ENCODE results near the gene PAIP2B.

PAIP2B gene

DNA sequence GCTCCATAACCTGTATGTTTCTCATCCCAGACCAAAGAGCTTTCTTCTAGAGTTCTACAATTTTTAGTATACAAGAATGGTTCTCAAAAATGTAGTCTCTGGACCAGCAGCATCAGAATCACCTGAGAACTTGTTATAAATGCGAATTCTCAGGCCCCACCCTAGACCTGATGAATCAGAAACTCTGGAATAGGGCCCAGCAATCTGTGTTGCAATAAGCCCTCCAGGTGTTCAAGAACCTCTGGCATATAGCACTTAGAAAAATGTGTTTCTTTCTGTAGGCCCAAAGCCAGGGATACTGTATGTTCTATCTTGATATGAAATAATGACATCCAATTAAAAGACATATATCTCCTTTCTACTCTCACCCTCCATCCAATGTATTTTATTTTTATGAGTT is 10.4 kb downstream of the PAIP2B start:
- no peak for TF ChIP-seq TARDBP (IDR thresholded peaks at IDR 0.05)
- no peak for TF ChIP-seq CTBP1 (IDR thresholded peaks at IDR 0.05; ENCODE audit: borderline replicate concordance)
- ChIA-PET CTCF (no interaction called here), POLR2A (interaction anchor here (1.3 kb wide), 1 partner anchor 11 kb away, joined by 4 read pairs; the partner anchor contains the start of gene PAIP2B)

DNA sequence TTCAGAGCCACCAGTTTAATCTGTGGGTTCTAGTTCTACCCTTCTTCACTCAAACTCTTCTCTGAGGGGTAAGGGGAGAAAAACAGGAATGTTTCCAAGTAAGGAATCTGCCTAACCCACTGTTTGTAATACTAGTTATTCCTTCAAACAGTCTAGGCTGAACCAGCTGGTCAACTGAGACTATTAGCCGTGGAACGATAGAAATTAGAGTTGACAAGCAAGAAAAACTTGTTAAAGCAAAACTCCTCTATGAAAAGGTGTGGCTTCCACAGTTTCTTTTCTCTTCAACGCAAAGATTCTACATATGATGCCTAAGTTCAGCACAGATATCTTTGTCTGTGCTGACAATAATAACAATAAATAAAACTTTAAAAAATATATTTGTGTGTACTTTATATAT is 11.5 kb downstream of the PAIP2B start:
- ChIA-PET CTCF (no interaction called here), POLR2A (interaction anchor here (1.2 kb wide), 1 partner anchor 12 kb away, joined by 3 read pairs; the partner anchor contains the start of gene PAIP2B)
- DNase-seq (ENCODE audit: extremely low spot score), result no peak
- TF ChIP-seq CTBP1 (IDR thresholded peaks at IDR 0.05; ENCODE audit: borderline replicate concordance) (no peak), SUZ12 (IDR thresholded peaks at IDR 0.05) (no peak)

More for the DNA sequence above, 10.4 kb downstream of the PAIP2B start:
- no peak for DNase-seq (ENCODE audit: extremely low spot score)

DNA sequence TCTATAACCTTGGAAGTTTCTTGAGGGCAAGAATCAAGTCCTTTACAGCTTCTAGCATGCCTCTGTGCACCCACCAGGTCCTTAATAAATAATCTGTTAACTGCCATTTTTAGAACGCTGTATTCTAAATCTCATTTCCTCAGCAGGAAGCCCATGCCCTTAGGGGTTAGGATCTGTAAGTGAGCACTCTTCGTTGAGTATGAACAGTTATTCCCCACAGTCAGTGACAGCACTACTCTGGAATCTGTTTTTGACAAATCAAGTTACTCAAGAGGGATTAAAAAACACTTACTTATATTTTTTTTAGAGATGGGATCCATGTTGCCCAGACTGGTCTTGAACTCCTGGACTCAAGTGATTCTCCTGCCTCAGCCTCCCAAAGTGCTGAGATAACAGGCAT is 14.6 kb downstream of the PAIP2B start:
- no peak for TF ChIP-seq ELF4 (IDR thresholded peaks at IDR 0.05)
- no peak for TF ChIP-seq FOXM1 (IDR thresholded peaks at IDR 0.05; ENCODE audit: borderline replicate concordance)
- no peak for TF ChIP-seq ARNT (IDR thresholded peaks at IDR 0.05)
- POLR2A ChIA-PET, result no interaction called here
- DNase-seq (ENCODE audit: extremely low spot score), result no peak
- CTCF ChIA-PET, result no interaction called here

DNA sequence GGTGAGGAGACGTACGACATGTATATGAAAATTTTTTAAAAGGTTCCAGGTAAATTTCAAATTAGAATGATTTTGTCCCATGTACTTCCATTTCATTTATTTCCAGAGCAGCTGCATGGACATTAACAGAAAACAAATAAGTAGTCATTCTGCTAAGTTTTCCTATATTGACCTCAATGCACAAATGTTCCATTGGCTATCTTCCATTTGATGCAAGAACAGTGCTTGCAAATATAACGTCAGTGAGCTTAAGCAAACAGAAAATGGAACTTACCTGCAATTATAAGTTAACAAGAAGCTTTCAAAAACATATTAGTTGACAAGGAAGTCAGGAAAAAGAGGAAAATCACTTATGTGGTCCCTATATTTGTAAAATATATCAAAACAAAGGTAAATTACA is 16.6 kb downstream of the PAIP2B start:
- no peak for DNase-seq (ENCODE audit: extremely low spot score)
- ChIA-PET CTCF (no interaction called here), POLR2A (no interaction called here)
- TF ChIP-seq LEF1 (IDR thresholded peaks at IDR 0.05; ENCODE audit: borderline replicate concordance) (no peak), FOXM1 (IDR thresholded peaks at IDR 0.05; ENCODE audit: borderline replicate concordance) (no peak), ZNF384 (IDR thresholded peaks at IDR 0.05) (no peak), HDGF (IDR thresholded peaks at IDR 0.05; ENCODE audit: borderline replicate concordance) (no peak), FOXK2 (IDR thresholded peaks at IDR 0.05) (no peak), SP1 (IDR thresholded peaks at IDR 0.05) (no peak), TARDBP (IDR thresholded peaks at IDR 0.05) (no peak)
- TF ChIP-seq, protein P1, sequence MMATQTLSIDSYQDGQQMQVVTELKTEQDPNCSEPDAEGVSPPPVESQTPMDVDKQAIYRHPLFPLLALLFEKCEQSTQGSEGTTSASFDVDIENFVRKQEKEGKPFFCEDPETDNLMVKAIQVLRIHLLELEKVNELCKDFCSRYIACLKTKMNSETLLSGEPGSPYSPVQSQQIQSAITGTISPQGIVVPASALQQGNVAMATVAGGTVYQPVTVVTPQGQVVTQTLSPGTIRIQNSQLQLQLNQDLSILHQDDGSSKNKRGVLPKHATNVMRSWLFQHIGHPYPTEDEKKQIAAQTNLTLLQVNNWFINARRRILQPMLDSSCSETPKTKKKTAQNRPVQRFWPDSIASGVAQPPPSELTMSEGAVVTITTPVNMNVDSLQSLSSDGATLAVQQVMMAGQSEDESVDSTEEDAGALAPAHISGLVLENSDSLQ (IDR thresholded peaks at IDR 0.05), result no peak

DNA sequence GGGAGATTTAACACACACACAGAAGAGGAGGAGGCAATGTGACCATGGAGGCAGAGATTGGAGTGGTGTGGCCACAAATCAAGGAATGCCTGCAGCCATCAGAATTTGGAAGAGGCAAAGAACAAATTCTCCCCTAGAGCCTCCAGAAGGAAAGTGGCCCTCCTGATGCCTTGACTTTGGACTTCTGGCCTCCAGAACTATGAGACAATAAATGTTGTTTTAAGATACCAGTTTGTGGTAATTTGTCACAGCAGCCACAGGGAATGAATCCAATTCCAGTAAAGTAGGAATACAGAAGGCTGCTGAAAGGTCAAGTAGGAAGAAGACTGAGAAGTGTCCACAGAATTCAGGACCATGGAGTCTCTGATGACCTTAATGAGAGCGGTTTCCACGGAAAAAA is 18.1 kb downstream of the PAIP2B start:
- POLR2A ChIA-PET, result no interaction called here
- TF ChIP-seq FOXK2 (IDR thresholded peaks at IDR 0.05) (no peak), FOXA1 (IDR thresholded peaks at IDR 0.05) (no peak), SP1 (IDR thresholded peaks at IDR 0.05) (no peak), ZNF384 (IDR thresholded peaks at IDR 0.05) (no peak), FOXM1 (IDR thresholded peaks at IDR 0.05; ENCODE audit: borderline replicate concordance) (no peak)
- DNase-seq (ENCODE audit: extremely low spot score), result no peak
- CTCF ChIA-PET, result interaction anchor here (0.9 kb wide), 1 partner anchor 208 kb away, joined by 5 read pairs; no protein-coding TSS in a partner anchor

DNA sequence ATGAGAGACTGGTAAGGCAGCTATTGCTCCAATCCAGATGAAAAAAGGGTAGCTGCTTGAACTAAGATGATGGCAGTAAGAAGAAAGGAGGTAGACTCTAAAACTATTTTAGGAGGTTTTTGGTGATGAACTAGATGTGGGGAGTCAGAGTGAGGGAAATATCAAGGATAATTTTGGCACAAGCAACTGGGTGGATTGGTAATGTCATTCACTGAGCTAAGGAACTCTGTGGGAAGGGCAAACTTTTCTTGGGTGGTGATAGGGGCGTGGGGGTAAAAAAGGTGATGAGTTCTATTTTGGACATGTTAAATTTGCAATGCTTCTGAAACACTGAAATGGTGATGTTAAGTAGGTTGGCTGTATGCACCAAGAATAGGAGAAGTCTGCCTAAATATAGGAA is 19.3 kb downstream of the PAIP2B start:
- ChIA-PET CTCF (interaction anchor here (0.6 kb wide), 1 partner anchor 287 kb away, joined by 3 read pairs; no protein-coding TSS in a partner anchor), POLR2A (no interaction called here)
- TF ChIP-seq CTBP1 (IDR thresholded peaks at IDR 0.05; ENCODE audit: borderline replicate concordance), result no peak
- TF ChIP-seq L3MBTL2 (conservative IDR thresholded peaks at IDR 0.05), result no peak
- no peak for TF ChIP-seq NFRKB (IDR thresholded peaks at IDR 0.05)
- no peak for DNase-seq (ENCODE audit: extremely low spot score)

DNA sequence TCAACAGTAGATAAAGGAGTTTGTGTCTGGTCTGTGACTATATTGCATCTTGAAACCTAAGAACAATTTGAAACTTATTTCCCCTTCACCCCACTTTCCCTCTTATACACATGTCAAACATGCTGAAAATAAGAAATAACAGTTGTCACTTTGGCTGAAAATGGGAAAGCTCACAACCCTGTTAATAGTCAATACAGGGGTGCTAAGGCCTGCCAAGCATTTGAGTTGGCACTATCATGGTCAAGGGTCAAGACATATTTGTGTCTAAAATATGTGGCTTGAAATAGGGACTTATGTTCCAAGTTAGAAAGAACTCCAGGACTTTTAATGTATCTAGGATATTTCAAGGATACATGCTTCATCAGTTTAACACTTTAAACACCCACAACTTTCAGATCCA is 20.6 kb downstream of the PAIP2B start:
- no peak for DNase-seq (ENCODE audit: extremely low spot score)
- TF ChIP-seq BHLHE40 (IDR thresholded peaks at IDR 0.05; ENCODE audit: borderline replicate concordance), result no peak
- TF ChIP-seq FOXM1 (IDR thresholded peaks at IDR 0.05; ENCODE audit: borderline replicate concordance), result no peak
- TF ChIP-seq LEF1 (IDR thresholded peaks at IDR 0.05; ENCODE audit: borderline replicate concordance), result no peak
- no peak for TF ChIP-seq NFRKB (IDR thresholded peaks at IDR 0.05)
- no peak for TF ChIP-seq ARNT (IDR thresholded peaks at IDR 0.05)
- ChIA-PET POLR2A (no interaction called here), CTCF (interaction anchor here (1.2 to 1.3 kb wide), 2 partner anchors 15 to 17 kb away, joined by 4 to 6 read pairs; no protein-coding TSS in a partner anchor)

DNA sequence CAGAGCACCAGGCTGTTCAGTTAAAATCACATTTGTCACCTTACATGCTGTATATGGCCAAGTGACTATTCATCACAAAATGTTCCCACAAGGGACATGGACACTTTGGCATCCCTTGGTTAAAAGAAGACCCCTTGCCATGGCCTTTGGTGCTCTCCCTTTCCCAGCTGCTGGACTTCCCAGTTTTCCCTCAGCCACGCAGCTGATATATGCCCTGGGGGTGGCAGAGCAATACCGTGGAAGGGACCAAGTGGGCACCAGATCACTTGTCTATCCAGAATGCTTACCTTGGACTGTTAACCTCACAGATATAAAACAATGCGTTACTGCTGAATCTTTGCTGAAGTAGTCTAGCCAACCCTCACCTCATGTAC is 35.3 kb downstream of the PAIP2B start:
- no peak for TF ChIP-seq ZNF384 (IDR thresholded peaks at IDR 0.05)
- TF ChIP-seq FOXK2 (IDR thresholded peaks at IDR 0.05), result no peak
- TF ChIP-seq BHLHE40 (IDR thresholded peaks at IDR 0.05; ENCODE audit: borderline replicate concordance), result no peak
- no peak for TF ChIP-seq L3MBTL2 (conservative IDR thresholded peaks at IDR 0.05)
- no peak for TF ChIP-seq LEF1 (IDR thresholded peaks at IDR 0.05; ENCODE audit: borderline replicate concordance)
- TF ChIP-seq SP1 (IDR thresholded peaks at IDR 0.05), result no peak
- TF ChIP-seq CTBP1 (IDR thresholded peaks at IDR 0.05; ENCODE audit: borderline replicate concordance), result no peak
- TF ChIP-seq, protein P1 (IDR thresholded peaks at IDR 0.05), result no peak
- ChIA-PET CTCF (interaction anchor here (1.2 to 1.4 kb wide), 3 partner anchors 15 to 68 kb away, joined by 4 to 6 read pairs (median 4); no protein-coding TSS in a partner anchor), POLR2A (no interaction called here)
- DNase-seq (ENCODE audit: extremely low spot score), result no peak

Measured in HEK293T (cell line).